ENCODE data around the gene RNF220.

RNF220 gene

GRCh38 chr1:44515416-44515815 is 110.4 kb downstream of the RNF220 start:
- H3K4me3 ChIP-seq (ENCODE audit: low read depth in 1 of 2, low read length in 2 of 2) = no peak overlapping the region
- H3K4me1 ChIP-seq (ENCODE audit: control insufficient read depth in 1 of 2, insufficient read depth in 2 of 2, low read length in 2 of 2) = no peaks in the 10 kb centered on the region

GRCh38 chr1:44519035-44519676 is 114.1 kb downstream of the RNF220 start:
- no peak overlapping the region for H3K4me3 ChIP-seq (ENCODE audit: low read depth in 1 of 2, low read length in 2 of 2)
- H3K27me3 ChIP-seq (ENCODE audit: low read depth, low read length) = no peaks in the 10 kb centered on the region
- H3K27ac ChIP-seq (ENCODE audit: low read length) = no peak overlapping the region
- H3K36me3 ChIP-seq (ENCODE audit: control insufficient read depth in 1 of 2, insufficient read depth in 2 of 2, low read length in 2 of 2) = no peaks in the 10 kb centered on the region
- H3K4me1 ChIP-seq (ENCODE audit: control insufficient read depth in 1 of 2, insufficient read depth in 2 of 2, low read length in 2 of 2) = no peaks in the 10 kb centered on the region
- H3K9me3 ChIP-seq (ENCODE audit: control insufficient read depth in 1 of 2, low read length in 2 of 2) = no peaks in the 10 kb centered on the region

More at GRCh38 chr1:44515416-44515815, 110.4 kb downstream of the RNF220 start:
- no peaks in the 10 kb centered on the region for H3K27me3 ChIP-seq (ENCODE audit: low read depth, low read length)
- no peaks in the 10 kb centered on the region for H3K9me3 ChIP-seq (ENCODE audit: control insufficient read depth in 1 of 2, low read length in 2 of 2)
- no peaks in the 10 kb centered on the region for H3K36me3 ChIP-seq (ENCODE audit: control insufficient read depth in 1 of 2, insufficient read depth in 2 of 2, low read length in 2 of 2)
- no peak overlapping the region for H3K27ac ChIP-seq (ENCODE audit: low read length)

- Histone ChIP-seq H3K36me3 (ENCODE audit: control insufficient read depth in 1 of 2, insufficient read depth in 2 of 2, low read length in 2 of 2) (no peaks in the 10 kb centered on the region), H3K4me3 (ENCODE audit: low read depth in 1 of 2, low read length in 2 of 2) (no peak overlapping the region), H3K27me3 (ENCODE audit: low read depth, low read length) (no peaks in the 10 kb centered on the region), H3K4me1 (ENCODE audit: control insufficient read depth in 1 of 2, insufficient read depth in 2 of 2, low read length in 2 of 2) (peaks cover 0 to 5% of the 10 kb centered on the region in 2 donors), H3K9me3 (ENCODE audit: control insufficient read depth in 1 of 2, low read length in 2 of 2) (no peaks in the 10 kb centered on the region), H3K27ac (ENCODE audit: low read length) (no peak overlapping the region)
Observed at GRCh38 chr1:44521378-44522080, 116.5 kb downstream of the RNF220 start.

GRCh38 chr1:44523593-44524591 is 118.8 kb downstream of the RNF220 start:
- H3K9me3 ChIP-seq (ENCODE audit: control insufficient read depth in 1 of 2, low read length in 2 of 2) = no peaks in the 10 kb centered on the region
- no peaks in the 10 kb centered on the region for H3K36me3 ChIP-seq (ENCODE audit: control insufficient read depth in 1 of 2, insufficient read depth in 2 of 2, low read length in 2 of 2)
- peaks cover 0 to 5% of the 10 kb centered on the region in 2 donors for H3K4me1 ChIP-seq (ENCODE audit: control insufficient read depth in 1 of 2, insufficient read depth in 2 of 2, low read length in 2 of 2)
- peak overlapping the region in 1 of 2 donors; percentile 30 for H3K4me3 ChIP-seq (ENCODE audit: low read depth in 1 of 2, low read length in 2 of 2)
- H3K27ac ChIP-seq (ENCODE audit: low read length) = no peak overlapping the region
- no peaks in the 10 kb centered on the region for H3K27me3 ChIP-seq (ENCODE audit: low read depth, low read length)

GRCh38 chr1:44524655-44525500 is 119.8 kb downstream of the RNF220 start:
- peaks cover 0 to 5% of the 10 kb centered on the region in 2 donors for H3K4me1 ChIP-seq (ENCODE audit: control insufficient read depth in 1 of 2, insufficient read depth in 2 of 2, low read length in 2 of 2)
- H3K4me3 ChIP-seq (ENCODE audit: low read depth in 1 of 2, low read length in 2 of 2) = peak overlapping the region in 1 of 2 donors; percentile 30
- H3K27me3 ChIP-seq (ENCODE audit: low read depth, low read length) = no peaks in the 10 kb centered on the region
- H3K27ac ChIP-seq (ENCODE audit: low read length) = no peak overlapping the region
- H3K9me3 ChIP-seq (ENCODE audit: control insufficient read depth in 1 of 2, low read length in 2 of 2) = no peaks in the 10 kb centered on the region
- H3K36me3 ChIP-seq (ENCODE audit: control insufficient read depth in 1 of 2, insufficient read depth in 2 of 2, low read length in 2 of 2) = no peaks in the 10 kb centered on the region

- Histone ChIP-seq H3K27me3 (ENCODE audit: low read depth, low read length) (no peaks in the 10 kb centered on the region), H3K27ac (ENCODE audit: low read length) (no peak overlapping the region), H3K36me3 (ENCODE audit: control insufficient read depth in 1 of 2, insufficient read depth in 2 of 2, low read length in 2 of 2) (no peaks in the 10 kb centered on the region), H3K4me3 (ENCODE audit: low read depth in 1 of 2, low read length in 2 of 2) (no peak overlapping the region), H3K9me3 (ENCODE audit: control insufficient read depth in 1 of 2, low read length in 2 of 2) (no peaks in the 10 kb centered on the region), H3K4me1 (ENCODE audit: control insufficient read depth in 1 of 2, insufficient read depth in 2 of 2, low read length in 2 of 2) (peaks cover 0 to 5% of the 10 kb centered on the region in 2 donors)
Observed at GRCh38 chr1:44526295-44527073, 121.4 kb downstream of the RNF220 start.

- no peaks in the 10 kb centered on the region for H3K4me1 ChIP-seq (ENCODE audit: control insufficient read depth in 1 of 2, insufficient read depth in 2 of 2, low read length in 2 of 2)
- no peaks in the 10 kb centered on the region for H3K27me3 ChIP-seq (ENCODE audit: low read depth, low read length)
- no peak overlapping the region for H3K27ac ChIP-seq (ENCODE audit: low read length)
- H3K4me3 ChIP-seq (ENCODE audit: low read depth in 1 of 2, low read length in 2 of 2) = no peak overlapping the region
- no peaks in the 10 kb centered on the region for H3K9me3 ChIP-seq (ENCODE audit: control insufficient read depth in 1 of 2, low read length in 2 of 2)
- no peaks in the 10 kb centered on the region for H3K36me3 ChIP-seq (ENCODE audit: control insufficient read depth in 1 of 2, insufficient read depth in 2 of 2, low read length in 2 of 2)
Observed at GRCh38 chr1:44531785-44532566, 126.9 kb downstream of the RNF220 start.

GRCh38 chr1:44532567-44532944 is 127.5 kb downstream of the RNF220 start:
- Histone ChIP-seq H3K36me3 (ENCODE audit: control insufficient read depth in 1 of 2, insufficient read depth in 2 of 2, low read length in 2 of 2) (no peaks in the 10 kb centered on the region), H3K27me3 (ENCODE audit: low read depth, low read length) (no peaks in the 10 kb centered on the region), H3K4me1 (ENCODE audit: control insufficient read depth in 1 of 2, insufficient read depth in 2 of 2, low read length in 2 of 2) (no peaks in the 10 kb centered on the region), H3K27ac (ENCODE audit: low read length) (no peak overlapping the region), H3K4me3 (ENCODE audit: low read depth in 1 of 2, low read length in 2 of 2) (no peak overlapping the region), H3K9me3 (ENCODE audit: control insufficient read depth in 1 of 2, low read length in 2 of 2) (no peaks in the 10 kb centered on the region)

- Histone ChIP-seq H3K4me3 (ENCODE audit: low read depth in 1 of 2, low read length in 2 of 2) (no peak overlapping the region), H3K27ac (ENCODE audit: low read length) (no peak overlapping the region), H3K4me1 (ENCODE audit: control insufficient read depth in 1 of 2, insufficient read depth in 2 of 2, low read length in 2 of 2) (no peaks in the 10 kb centered on the region), H3K27me3 (ENCODE audit: low read depth, low read length) (no peaks in the 10 kb centered on the region), H3K36me3 (ENCODE audit: control insufficient read depth in 1 of 2, insufficient read depth in 2 of 2, low read length in 2 of 2) (no peaks in the 10 kb centered on the region), H3K9me3 (ENCODE audit: control insufficient read depth in 1 of 2, low read length in 2 of 2) (no peaks in the 10 kb centered on the region)
Observed at GRCh38 chr1:44534771-44535170, 129.7 kb downstream of the RNF220 start.
